NCI-H526 (cell line): ENCODE data around the gene GDPD3.

ENCODE experiments used
- DNase-seq, 2 experiments: peaks; one replicate each; lab custom pipeline; 2025; lab: John Stamatoyannopoulos, UW

Gene GDPD3

DNA sequence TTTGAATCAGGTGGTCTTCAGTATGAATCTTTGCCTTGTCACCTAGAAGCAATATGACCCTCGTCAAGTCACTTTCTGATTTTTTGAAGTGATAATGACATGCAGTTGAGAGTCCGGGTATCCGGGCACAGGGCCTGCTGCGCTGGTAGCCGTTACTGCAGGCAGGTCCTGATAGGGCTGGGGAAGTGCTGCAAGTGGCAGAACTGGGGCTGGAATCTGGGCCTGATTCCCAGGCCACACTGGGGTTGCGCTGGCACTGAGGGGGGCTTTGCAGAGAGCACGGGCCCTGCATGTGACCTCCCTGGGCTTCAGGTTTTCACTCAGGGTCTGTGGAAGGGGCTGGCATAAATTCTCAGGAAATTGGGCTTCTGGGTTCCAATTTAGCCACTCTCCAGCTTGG, 34.6 kb downstream of the GDPD3 start:
- DNase-seq: no peak

DNA sequence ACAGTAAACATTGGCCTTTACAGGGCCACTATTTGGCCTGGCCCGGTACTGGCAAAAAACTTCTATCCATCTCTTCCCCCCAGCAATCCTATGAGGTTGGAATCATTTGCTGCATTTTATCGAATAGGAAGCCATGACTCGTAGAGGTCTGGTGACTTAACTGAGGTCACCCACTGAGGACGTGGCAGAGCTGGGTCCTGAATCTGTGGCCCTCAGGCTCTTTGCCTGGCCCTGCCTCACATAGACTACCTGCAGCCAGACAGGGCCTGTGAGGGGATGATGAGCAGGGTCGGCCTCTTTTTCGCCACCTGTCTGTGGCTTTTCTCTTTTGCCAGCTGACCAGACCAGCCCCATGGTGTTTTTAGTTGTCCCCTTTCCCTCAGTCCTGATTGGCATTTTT, 35.7 kb downstream of the GDPD3 start:
- no peak for DNase-seq

DNA sequence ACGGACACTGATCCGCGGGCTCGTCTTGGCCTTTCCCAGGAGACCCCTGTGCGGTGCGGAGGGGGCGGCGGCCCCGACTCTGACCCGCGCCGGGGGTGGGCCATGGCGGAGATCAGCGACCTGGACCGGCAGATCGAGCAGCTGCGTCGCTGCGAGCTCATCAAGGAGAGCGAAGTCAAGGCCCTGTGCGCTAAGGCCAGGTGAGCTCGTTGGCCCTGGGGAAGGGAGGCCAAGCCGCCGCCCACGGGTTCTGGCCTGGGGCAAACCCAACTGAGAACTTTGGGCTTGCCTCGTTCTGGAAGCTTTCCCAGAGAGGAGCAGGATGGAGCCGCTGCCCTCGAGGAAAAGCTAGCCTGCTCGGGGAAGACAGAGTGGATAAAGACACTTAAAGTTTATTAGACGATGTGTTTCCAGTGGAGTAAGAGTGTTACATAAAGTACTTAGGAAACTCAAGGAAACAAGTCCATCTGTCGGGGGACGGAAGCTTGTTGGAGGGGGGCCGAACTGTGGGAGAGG, 37.0 kb downstream of the GDPD3 start:
- DNase-seq: no peak

DNA sequence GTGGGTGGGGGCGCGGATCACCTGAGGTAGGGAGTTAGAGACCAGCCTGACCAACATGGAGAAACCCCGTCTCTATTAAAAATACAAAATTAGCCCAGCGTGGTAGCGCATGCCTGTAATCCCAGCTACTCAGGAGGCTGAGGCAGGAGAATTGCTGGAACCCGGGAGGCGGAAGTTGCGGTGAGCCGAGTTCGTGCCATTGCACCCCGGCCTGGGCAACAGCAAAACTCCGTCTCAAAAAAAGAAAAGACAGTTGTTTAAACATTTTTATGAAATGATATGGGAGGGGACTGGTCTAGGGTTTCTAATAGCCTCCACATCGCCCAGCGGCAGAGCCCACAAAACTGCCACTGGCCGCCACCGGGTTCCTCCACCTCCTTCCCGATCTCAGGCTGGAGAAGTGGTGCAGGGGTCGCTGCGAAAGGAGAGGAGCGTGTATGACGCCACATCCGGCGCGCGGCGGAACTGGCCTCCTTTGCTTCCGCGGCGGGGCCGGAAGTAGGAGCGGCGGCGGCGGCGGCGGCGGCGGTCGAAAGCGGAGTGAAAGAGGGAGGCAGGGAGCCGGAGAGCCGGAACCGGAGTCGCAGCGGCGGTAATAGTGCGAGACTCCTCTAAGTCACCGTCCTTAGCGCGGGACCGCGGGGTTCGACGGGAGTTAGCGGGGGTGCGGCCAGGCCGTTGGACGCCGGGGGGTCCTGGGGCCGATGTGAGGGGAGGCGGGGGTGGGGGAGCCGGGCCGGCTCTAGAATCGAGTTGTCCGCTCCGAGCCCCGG, 37.6 kb downstream of the GDPD3 start, which contains the start of gene PPP4C:
Gene PPP4C, plus strand, starts transcription at position 492 of the 773 bp plus-strand sequence. CDS start 384 bp downstream, outside the sequence.
- peak; percentile 61 to 92 for DNase-seq

DNA sequence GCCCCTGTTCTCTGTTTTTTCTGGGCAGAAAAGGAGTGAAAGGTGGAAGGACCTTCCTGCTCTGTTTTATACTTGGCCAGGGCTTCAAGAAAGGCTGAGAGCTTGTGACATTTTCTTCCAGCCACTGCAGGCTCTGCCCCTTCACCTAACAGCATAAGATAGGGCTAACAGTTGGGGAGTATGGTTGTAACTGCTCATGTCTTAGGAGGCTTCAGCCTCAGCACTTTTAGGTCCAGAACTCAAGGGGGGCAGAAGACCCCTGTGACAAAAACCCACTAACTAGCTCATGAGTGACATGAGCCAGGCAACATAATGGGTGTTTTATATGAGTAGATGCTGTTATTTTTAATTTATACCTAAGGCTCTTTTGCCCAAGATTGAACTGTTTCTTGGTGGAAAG, 42.8 kb downstream of the GDPD3 start:
- no peak for DNase-seq

DNA sequence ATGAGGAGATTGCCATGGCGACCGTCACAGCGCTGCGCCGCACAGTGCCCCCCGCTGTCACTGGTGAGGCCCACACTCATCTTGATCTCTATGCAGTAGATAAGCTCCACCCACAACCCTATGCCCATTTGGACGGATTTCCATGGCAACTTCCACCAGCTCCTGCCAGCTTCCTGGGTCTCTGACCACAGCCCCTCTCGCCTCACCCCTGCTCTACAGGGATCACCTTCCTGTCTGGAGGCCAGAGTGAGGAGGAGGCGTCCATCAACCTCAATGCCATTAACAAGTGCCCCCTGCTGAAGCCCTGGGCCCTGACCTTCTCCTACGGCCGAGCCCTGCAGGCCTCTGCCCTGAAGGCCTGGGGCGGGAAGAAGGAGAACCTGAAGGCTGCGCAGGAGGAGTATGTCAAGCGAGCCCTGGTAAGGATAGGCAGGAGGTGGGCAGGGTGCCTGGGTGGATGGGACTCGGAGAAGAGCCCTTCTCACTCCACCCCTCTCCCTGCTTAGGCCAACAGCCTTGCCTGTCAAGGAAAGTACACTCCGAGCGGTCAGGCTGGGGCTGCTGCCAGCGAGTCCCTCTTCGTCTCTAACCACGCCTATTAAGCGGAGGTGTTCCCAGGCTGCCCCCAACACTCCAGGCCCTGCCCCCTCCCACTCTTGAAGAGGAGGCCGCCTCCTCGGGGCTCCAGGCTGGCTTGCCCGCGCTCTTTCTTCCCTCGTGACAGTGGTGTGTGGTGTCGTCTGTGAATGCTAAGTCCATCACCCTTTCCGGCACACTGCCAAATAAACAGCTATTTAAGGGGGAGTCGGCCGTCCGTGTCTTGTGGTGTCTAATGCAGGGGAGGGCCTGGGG, 43.5 kb downstream of the GDPD3 start:
- DNase-seq: no peak

DNA sequence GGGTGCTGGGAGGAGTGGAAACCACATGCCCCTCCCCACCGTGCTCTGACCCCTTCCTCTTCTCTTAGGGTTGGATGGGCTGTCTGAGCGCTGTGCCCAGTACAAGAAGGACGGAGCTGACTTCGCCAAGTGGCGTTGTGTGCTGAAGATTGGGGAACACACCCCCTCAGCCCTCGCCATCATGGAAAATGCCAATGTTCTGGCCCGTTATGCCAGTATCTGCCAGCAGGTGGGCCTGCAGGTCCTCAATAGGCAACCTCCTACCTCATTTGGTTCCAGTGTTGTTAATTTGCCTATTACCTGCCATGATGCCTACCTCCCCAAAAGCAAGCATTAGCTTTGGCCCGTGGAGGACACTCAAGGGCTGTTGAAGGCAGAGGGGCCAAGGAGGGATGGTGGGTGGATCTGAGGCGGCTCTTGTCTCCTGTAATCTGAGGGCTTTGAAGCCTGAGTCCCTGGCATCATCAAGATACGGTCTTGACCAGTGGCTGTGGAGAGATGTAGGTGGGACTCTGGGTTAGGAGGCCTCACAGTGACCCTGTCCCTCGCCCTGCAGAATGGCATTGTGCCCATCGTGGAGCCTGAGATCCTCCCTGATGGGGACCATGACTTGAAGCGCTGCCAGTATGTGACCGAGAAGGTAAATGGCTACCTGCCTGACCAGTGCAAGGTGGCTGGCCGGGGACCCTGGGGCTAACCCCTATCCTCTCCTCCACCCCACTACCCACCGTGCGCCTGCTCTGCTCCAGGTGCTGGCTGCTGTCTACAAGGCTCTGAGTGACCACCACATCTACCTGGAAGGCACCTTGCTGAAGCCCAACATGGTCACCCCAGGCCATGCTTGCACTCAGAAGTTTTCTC, 44.4 kb downstream of the GDPD3 start:
- peak; percentile 42 to 80 for DNase-seq

DNA sequence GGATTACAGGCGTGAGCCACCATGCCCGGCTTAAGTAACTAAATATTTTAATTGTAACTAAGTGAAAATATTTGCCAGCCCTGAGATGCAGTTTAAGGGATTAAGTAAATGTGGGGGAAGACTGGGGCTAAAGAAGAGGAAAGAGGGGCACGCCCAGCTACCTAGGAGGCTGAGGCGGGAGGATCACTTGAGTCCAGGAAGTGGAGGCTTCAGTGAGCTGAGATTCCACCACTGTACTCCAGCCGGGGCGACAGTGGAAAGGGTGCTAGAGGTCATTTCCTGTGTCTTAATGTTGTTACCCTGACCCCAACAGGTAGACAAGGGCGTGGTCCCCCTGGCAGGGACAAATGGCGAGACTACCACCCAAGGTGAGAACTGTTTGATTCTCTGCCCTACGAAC, 45.0 kb downstream of the GDPD3 start:
- DNase-seq: no peak

DNA sequence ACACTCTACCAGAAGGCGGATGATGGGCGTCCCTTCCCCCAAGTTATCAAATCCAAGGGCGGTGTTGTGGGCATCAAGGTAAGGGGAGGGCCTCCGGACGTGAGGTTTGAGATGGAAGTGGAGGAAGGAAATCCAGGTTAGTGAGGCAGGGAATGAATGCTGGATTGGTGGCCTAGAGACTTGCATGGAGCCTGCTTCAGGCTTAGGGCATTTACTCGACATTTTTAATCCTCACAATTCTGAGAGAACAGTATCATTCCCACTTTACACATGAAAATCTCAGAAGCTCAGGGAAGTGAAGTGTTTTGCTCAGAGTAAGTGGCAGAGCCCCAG, 45.8 kb downstream of the GDPD3 start:
- no peak for DNase-seq

DNA sequence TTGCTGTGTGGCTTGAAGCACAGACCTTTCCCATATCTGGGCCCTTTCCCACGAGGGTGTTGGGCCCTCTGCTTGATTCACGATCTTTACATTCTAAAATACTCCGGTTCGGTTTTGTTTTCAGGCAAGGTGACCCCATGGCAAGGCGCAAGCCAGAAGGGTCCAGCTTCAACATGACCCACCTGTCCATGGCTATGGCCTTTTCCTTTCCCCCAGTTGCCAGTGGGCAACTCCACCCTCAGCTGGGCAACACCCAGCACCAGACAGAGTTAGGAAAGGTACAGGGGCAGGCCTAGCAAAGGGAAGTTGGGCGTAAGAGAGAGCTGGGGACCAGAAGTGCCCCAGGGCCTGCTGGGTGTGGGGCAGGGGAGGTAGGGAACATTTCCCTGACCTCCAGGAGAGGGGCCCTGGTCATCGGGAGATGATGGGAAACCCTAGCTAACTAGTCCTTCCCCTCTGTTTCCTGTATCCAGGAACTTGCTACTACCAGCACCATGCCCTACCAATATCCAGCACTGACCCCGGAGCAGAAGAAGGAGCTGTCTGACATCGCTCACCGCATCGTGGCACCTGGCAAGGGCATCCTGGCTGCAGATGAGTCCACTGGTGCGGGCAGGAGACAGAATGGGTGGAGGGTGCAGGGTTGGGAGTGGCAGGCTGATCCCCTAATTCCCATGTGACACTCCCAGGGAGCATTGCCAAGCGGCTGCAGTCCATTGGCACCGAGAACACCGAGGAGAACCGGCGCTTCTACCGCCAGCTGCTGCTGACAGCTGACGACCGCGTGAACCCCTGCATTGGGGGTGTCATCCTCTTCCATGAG, 46.4 kb downstream of the GDPD3 start:
- no peak for DNase-seq

DNA sequence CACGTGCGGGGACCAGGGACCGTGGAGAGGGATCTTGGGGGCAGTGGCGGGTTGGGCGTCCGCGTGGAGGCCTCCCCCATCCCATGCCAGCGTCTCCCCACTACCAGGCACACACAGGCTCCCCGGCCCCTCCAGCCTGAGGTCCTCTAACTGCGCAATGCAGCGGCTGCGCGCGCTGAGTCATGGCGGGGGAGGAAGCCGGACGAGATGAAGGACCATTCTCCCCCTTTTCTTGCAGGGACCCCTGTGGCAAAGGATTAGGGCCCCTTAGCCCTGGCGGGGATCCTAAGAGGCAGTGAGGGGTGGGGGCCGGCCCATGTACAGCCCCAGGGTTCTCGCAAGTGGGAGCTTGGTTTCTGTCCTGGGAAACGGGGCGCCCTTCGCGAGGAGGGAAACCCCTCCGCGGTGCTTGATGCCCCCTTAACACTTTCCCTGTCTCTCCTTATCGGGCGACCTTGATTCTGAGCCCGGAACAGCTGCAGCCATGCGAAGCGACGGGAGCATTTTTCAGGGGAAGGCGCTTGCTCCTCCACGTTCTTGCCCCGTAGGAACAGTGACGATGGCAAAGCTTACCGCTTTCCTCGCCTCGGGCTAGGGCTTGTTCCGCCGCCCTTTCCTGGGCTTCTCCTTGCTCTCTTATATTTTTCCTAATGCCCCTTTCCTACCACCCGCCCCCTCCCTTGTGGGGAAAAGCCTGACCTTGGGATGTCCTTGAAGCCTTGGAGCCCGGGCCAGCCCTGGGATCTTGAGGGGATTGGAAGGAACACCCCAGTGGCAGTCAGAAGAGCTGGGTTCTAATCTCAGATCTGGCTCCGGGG, 47.2 kb downstream of the GDPD3 start:
- peak in 1 of 2 experiments; percentile 39 for DNase-seq

DNA sequence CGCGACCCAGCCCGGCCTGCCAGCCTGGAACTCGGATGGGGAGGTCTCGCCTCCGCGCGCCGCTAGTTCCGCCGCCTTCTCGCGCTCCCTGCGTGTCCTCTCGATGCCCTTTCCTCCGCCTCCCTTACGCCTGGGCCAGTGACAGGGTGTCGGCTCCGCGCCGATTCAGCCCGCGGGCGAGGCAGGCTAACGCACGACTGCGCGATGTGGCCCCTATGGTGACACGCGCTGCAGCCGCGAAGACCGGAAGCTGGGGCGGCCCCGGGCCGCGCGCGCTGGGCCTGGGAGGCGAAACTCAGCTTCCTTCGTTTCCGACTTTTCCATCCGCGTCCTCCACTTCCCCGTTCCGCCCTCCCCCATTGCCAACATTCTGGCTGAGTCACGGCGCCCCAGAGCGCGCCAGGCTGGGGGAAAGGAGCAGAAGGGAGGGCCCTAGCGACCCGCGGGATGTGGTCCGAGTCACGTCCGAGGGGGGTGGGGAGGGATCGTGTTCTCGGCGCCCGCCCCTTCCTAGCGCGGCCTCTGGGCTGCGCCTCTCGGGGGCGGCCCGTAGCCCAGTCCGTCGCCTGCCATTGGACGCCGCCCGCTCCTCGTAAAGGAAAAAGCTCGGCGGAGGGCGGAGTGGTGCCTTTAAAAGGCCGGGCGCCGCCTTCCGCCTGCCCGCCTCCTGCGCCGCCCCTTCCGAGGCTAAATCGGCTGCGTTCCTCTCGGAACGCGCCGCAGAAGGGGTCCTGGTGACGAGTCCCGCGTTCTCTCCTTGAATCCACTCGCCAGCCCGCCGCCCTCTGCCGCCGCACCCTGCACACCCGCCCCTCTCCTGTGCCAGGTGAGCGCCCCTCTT, 48.0 kb downstream of the GDPD3 start, which contains the start of gene ALDOA:
Gene ALDOA, plus strand, starts transcription at position 659 of the 841 bp plus-strand sequence. CDS start 1,138 bp downstream, outside the sequence.
- peak; percentile 89 to 98 for DNase-seq

DNA sequence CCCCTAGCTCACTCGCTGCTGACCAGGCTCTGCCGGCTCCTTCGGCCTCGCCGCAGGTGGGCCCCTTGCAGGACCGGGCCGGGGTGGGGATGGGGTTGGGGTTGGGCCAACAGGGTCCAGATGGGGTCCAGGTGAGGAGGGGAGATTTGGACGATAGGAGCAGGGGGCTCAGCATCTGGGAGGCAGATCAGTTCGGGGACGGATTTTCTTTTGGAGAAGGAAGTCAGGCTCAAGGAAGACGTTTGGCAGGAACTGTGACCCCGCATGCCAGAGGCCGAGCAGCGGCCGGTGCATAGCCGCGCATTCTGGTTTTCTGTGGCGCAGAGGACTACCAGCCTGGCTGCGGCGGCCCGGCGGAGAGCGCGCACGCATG, 48.6 kb downstream of the GDPD3 start:
- DNase-seq: no peak

DNA sequence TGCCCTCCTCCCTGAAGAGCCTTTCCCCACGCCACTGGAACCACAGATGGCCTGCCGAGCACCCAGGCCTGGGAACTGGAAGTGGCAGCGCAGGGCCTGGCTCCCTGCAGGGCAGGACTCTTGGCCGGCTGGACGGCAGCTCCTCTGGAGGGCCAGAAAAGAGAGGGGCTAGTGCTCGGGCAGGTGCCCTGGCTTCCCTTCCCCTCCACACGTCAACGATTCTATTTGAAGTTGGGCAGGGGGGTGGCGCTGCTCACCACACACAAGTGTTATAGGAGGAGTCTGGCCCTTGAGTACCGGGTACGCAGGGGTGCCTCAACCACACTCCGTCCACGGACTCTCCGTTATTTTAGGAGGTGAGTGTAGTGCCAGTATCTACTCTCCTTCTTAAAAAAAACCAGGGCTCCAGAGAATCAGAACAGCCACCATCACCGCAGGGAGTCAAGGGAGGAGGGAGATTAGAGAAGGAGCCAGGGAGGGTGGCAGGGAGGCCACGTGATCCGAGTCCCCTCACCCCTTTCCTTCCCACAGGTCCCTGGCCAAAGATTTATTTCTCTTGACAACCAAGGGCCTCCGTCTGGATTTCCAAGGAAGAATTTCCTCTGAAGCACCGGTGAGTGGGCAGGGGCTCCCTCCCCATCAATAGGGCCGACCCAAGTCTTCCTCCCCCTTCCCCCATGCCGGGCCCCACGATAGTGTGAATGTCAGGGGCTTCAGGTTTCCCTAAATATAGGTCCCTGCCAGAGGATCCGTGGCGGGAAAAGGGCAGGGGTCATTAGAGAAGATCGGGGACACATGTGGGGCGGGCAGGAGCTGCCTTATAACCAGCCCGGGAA, 49.2 kb downstream of the GDPD3 start:
- DNase-seq: peak in 1 of 2 experiments; percentile 43

DNA sequence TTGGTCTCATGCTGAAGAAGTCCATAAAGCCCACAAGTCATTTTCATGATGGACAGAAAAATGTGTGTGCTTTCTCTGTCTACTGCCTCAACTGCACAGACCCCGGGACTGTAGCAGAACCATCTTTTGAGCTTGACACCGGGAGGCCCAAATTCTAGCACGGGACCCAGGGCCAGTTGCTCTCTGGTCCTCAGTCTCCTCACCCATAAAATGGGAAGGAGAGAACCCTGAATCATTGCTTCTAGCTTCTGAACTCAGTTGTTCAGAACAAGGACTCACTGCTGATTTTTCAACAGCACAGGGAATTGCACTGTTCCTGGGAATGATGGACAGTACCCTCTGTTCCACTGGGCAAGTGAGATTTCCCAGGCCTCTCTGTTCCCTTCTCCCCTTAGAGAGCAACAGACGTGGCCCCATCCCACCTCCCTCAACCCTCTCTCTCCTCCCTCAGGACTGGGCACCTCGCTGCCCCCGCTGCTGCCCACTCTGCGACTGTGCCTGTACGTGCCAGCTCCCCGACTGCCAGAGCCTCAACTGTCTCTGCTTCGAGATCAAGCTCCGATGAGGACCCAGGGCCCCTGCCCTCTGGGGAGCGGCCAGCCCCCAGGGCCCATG, 50.0 kb downstream of the GDPD3 start:
- DNase-seq: no peak

DNA sequence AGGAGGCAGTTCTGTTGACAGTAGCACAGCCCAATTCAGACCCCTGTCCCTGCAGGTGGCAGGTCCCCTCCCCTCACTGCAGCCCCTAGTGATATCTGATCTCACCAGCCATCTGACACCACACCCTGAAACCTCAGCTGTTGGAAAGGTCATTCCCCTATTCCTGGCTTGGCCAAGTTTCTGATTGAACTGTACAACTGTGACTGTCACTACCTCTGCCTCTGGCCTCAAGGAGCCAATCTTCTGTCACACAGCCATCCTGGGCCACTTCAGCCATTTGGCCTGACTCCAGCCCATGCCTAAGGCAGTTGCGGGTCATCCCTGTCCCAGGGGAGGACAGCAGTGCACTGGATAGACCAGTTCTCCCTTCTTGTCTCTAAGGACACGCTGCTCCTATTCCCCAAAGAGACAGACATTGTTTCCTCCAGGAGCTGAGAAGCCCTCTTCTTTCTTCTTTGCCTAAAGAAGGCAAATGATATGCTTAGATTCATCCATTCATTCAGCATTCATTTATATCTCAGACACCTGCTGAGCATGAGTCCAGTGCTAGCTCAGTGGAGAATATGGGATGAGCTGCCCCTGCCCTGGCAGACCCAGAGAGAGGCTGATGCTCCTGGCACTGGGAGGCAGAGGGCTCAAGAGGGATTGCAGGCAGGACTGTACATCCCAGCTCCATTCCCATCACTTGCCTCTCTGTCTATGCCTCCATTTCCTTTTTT, 52.3 kb downstream of the GDPD3 start:
- DNase-seq: peak; percentile 20 to 57

DNA sequence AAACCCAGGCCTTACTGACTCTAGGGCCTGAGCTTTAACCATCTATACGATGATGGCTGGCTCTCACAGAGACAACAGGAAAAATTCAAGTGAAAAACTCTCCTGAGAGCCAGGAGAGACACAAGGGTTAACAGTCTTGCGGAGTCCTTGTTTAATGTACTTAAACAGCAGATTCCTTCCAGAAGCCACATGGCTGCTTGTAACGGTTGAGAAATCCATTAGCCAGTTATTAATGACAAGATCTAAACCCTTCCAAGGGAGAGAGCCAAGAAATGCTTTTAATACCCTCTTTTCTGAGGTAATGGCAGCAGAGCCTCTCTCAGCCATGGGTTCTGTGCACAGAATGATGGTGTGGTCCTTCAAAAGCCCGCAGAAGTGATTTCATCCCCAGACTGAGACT, 53.0 kb downstream of the GDPD3 start:
- no peak for DNase-seq
